Psoas muscle (tissue), 8 donors: ENCODE measurements around the gene CPNE7. TPM values are rescaled to one million over a fixed set of nuclear protein-coding genes. Genes with fewer than 3 reads are reported as not detected.

Source experiments
- ATAC-seq, 4 donors: fragments of 200-7000 bp; cut with Tn5 transposase; one replicate each; pipeline ENCODE4 v1.9.1; 2020; ENCODE audit warnings: moderate library complexity in 3 of 4, mild to moderate bottlenecking in 2 of 4
- DNase-seq, 2 donors: peaks; one replicate each; pipeline ENCODE4 v3.0.0-alpha.2; 2020
- H3K27ac ChIP-seq: fragments of 200-600 bp; one replicate; pipeline ENCODE4 v1.8.0; 2022
- H3K27me3 ChIP-seq, 3 donors: fragments of 200-600 bp in 1 of 3; one replicate each; pipeline versions ENCODE4 v1.6.1 to v1.8.0; 2013 to 2022; ENCODE audit warnings: low read length in 2 of 3, mild to moderate bottlenecking in 2 of 3, moderate library complexity in 1 of 3; ENCODE audit not compliant: insufficient read depth in 3 of 3
- H3K36me3 ChIP-seq, 2 donors: fragments of 200-600 bp in 1 of 2; one replicate each; pipeline versions ENCODE4 v1.6.1 to v1.8.0; 2013 to 2022; ENCODE audit warnings: low read depth in 1 of 2, mild to moderate bottlenecking in 1 of 2, moderate library complexity in 1 of 2; ENCODE audit not compliant: insufficient read depth in 1 of 2
- H3K4me1 ChIP-seq: fragments of 200-600 bp; one replicate; pipeline ENCODE4 v1.8.0; 2022
- H3K4me3 ChIP-seq: fragments of 200-600 bp; one replicate; pipeline ENCODE4 v1.8.0; 2022; ENCODE audit warnings: mild to moderate bottlenecking
- H3K9me3 ChIP-seq: fragments of 200-600 bp; one replicate; pipeline ENCODE4 v1.8.0; 2022
- CTCF ChIP-seq: fragments of 200-600 bp; IDR thresholded peaks from one replicate; pipeline ENCODE4 v1.8.0; 2022; ENCODE audit warnings: antibody characterized with exemption
- WGBS, 3 donors: extraction: QIAGEN DNeasy Blood & Tissue Kit; methylation state at CpG; one replicate each; pipeline versions ENCODE4 v1.1.6 to v1.1.7; 2013; 5-methylcytosine and 5-hydroxymethylcytosine counted together
- intact Hi-C, 2 donors: fragments of 100-400 bp; cut with DNase I; formaldehyde crosslinking; loops; one replicate each; pipeline versions ENCODE4 v1.11.0 to v1.14.2; 2022
- polyA plus RNA-seq, 3 donors: library from polyadenylated mRNA; stranded (reverse); fragments of 200-250 nt; gene quantifications; one replicate each; pipeline ENCODE4 v1.2.3, GENCODE V29; 2013
- total RNA-seq, 4 donors: library from RNA; stranded (reverse); fragmentation: NEBNext Ultra II Directional in 2 of 4; extraction: Animal tissue kit (Norgen Biotek cat#: 25700) in 2 of 4; gene quantifications; one replicate each; pipeline versions ENCODE4 v1.2.1 to v1.2.4, GENCODE V29; 2021 to 2023
- donor health status: healthy with polysubstance abuse.
- donor health status: DM: no; HTN: no; CAD: no; lungs with moderate emphysema.
- donor health status: Bipolar disorder and iron deficiency.
- donor health status: healthy.
- donor health status: DM: yes; HTN: yes; CAD: no.
- donor health status: DM: no; HTN: no; CAD: no.
- donor health status: DM: no; HTN: no; CAD: no.
- donor health status: DM: yes; HTN: yes; CAD: no.

Gene CPNE7
- total and polyA plus RNA-seq, 7 donors = 0.08 to 0.21 TPM; not detected in 5

- Histone ChIP-seq H3K27me3 (no peaks in the 10 kb centered on the region), H3K27ac (peak overlapping the region; percentile 50), H3K36me3 (peaks cover 4 to 90% of the 10 kb centered on the region in 2 donors), H3K4me3 (no peak overlapping the region), H3K4me1 (peaks cover 27% of the 10 kb centered on the region), H3K9me3 (no peaks in the 10 kb centered on the region)
- DNase-seq = no peak
- no peak for TF ChIP-seq CTCF
- WGBS, 3 donors = 61 to 67% (median 62%) methylated on average over 11 of the region's 11 CpGs
- intact Hi-C loops = no loop called here
- peak in 3 of 4 donors; percentile 31 to 33 (median 31) for ATAC-seq
Measured at GRCh38 chr16:89534252-89534756, 41.3 kb upstream of the CPNE7 start.

- DNase-seq = no peak
- WGBS, 3 donors = 96 to 100% (median 100%) methylated on average over 7 to 21 of the region's 24 CpGs
- ATAC-seq = no peak
- intact Hi-C loops = no loop called here
- H3K36me3 ChIP-seq = peaks cover 4 to 86% of the 10 kb centered on the region in 2 donors
- TF ChIP-seq CTCF = no peak
- H3K27me3 ChIP-seq = no peaks in the 10 kb centered on the region
- no peaks in the 10 kb centered on the region for H3K9me3 ChIP-seq
- H3K4me1 ChIP-seq = peaks cover 25% of the 10 kb centered on the region
- H3K27ac ChIP-seq = no peak overlapping the region
- H3K4me3 ChIP-seq = no peak overlapping the region
Measured at GRCh38 chr16:89536371-89536770, 39.2 kb upstream of the CPNE7 start.

GRCh38 chr16:89536886-89537548 lies 38.5 kb upstream of the CPNE7 start:
- Histone ChIP-seq H3K27me3 (no peaks in the 10 kb centered on the region), H3K4me1 (peaks cover 21% of the 10 kb centered on the region), H3K36me3 (peaks cover 0 to 86% of the 10 kb centered on the region in 2 donors), H3K27ac (no peak overlapping the region), H3K9me3 (no peaks in the 10 kb centered on the region), H3K4me3 (no peak overlapping the region)
- ATAC-seq (no peak), DNase-seq (no peak)
- WGBS, 3 donors = 83 to 86% (median 85%) methylated on average over 36 of the region's 36 CpGs
- no peak for TF ChIP-seq CTCF
- intact Hi-C loops = no loop called here

- peaks cover 0 to 85% of the 10 kb centered on the region in 2 donors for H3K36me3 ChIP-seq
- no peak overlapping the region for H3K27ac ChIP-seq
- H3K4me3 ChIP-seq = no peak overlapping the region
- H3K4me1 ChIP-seq = peaks cover 21% of the 10 kb centered on the region
- TF ChIP-seq CTCF = no peak
- DNase-seq = no peak
- H3K9me3 ChIP-seq = no peaks in the 10 kb centered on the region
- H3K27me3 ChIP-seq = no peaks in the 10 kb centered on the region
- intact Hi-C loops = no loop called here
- ATAC-seq = no peak
- WGBS, 3 donors = 90 to 96% (median 92%) methylated on average over 7 of the region's 7 CpGs
Measured at GRCh38 chr16:89537549-89537925, 38.0 kb upstream of the CPNE7 start.

- no peak for TF ChIP-seq CTCF
- DNase-seq = no peak
- intact Hi-C loops = no loop called here
- no peaks in the 10 kb centered on the region for H3K9me3 ChIP-seq
- peaks cover 21% of the 10 kb centered on the region for H3K4me1 ChIP-seq
- peaks cover 0 to 79% of the 10 kb centered on the region in 2 donors for H3K36me3 ChIP-seq
- WGBS, 3 donors = 88 to 92% (median 89%) methylated on average over 10 to 12 of the region's 12 CpGs
- no peaks in the 10 kb centered on the region for H3K27me3 ChIP-seq
- no peak for ATAC-seq
- no peak overlapping the region for H3K27ac ChIP-seq
- no peak overlapping the region for H3K4me3 ChIP-seq
Measured at GRCh38 chr16:89538286-89538685, 37.3 kb upstream of the CPNE7 start.
